GM21619 (cell line): ENCODE results near the gene NCKAP5.
"Not testable (repeated sequence)": the region's sequence is repeated elsewhere in the genome, so short reads cannot be mapped to it uniquely, and the experiment has no call there.

ENCODE experiments used
- ATAC-seq: cut with Tn5 transposase; IDR thresholded peaks from one replicate; pipeline ENCODE4 v1.9.1; 2021; ENCODE audit not compliant: unreplicated experiment

The NCKAP5 gene

DNA sequence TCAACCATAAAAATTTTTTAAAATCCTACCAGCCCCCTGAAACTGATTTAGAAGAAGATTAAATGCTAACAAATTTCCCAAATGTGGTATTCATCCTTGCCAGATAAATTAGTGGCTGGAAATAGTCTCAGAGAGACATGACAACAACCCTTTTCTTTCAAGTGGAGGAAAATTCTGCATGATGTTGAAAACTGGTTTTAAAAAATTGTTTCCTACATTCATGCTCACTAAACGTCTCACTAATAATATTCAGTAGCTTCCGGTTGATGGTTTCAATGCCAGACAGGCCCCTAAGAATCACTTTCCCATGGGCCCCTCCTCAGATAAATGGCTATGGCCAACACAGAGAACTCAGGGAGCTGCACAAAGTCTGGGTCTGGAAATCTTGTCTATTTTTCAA is 43.2 kb downstream of the NCKAP5 start:
- no peak for ATAC-seq

DNA sequence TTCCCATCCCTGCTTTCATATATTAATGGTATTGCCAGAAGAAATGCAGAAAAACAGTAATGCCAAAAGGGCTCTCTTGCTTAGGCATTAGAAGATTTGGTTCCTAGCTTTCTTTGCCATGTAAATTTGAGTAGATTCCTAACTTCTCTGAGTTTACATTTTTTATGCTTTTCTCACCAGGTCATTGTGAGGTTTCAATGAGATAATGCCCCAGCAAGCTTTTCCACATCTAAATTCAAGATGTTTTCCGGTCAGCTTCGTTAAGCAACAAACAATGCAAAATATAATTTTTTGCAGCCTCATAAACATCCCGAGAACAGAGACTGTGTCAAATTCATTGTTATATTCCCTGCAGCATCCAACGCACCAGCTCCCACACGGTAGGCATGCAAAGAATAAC is 44.9 kb downstream of the NCKAP5 start:
- ATAC-seq = no peak

DNA sequence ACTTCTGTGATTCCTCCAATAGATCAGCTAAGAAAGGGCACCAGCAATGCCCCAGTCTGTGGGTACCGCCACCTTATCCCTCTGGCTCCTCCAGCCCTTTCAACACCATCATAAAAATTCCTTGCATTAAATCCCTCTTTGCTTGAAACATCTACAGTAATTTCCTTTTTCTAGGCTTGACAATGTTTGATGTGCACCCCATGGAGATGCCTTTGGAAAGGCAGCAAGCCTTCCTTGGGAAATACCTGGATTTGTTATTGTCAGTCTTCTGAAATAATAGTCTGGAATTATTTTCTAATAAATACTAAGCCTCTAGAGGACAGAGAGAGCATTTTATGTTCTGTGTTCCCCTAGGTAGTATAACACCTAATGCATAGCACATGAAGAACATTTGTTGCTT is 46.1 kb downstream of the NCKAP5 start:
- no peak for ATAC-seq

DNA sequence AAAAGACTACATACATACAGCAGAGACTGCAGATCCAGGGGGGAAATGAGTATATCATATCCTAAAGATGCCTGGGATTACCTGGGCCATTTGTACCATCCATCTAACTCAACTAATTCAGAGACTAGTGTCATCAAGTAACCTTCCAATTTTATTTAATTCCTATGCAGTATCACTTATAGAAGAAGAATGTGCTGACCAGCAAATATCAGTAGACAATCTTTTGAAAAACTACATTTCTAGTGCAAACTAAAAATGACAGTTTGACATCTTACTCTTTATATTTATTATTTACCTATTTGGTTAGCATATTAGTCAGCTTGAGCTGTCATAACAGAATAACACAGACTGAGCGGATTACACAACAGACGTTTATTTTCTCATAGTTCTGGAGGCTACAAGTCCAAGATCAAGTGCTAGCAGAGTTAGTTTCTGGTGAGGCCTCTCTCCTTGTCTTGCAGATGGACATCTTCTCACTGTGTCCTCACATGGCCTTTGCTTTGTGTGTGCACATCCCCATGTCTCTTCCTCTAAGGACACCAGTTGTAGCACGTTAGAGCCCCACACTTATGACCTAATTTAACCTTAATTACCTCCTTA is 47.0 kb downstream of the NCKAP5 start:
- ATAC-seq = no peak

DNA sequence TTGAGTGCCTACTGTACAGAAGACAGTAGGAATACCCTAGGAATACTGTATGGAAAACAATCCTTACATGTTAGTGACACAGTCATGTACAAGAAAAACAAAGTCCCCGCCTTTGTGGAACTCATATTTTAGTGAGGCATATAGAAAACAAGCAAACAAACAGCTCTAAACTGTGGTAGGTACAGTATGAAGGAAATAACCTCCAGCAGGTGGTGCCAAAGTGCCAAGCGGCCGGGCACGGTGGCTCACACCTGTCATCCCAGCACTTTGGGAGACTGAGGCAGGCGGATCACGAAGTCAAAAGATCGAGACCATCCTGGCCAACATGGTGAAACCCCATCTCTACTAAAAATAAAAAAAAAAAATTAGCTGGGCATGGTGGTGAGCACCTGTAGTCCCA is 48.6 kb downstream of the NCKAP5 start:
- ATAC-seq = not testable (repeated sequence)

DNA sequence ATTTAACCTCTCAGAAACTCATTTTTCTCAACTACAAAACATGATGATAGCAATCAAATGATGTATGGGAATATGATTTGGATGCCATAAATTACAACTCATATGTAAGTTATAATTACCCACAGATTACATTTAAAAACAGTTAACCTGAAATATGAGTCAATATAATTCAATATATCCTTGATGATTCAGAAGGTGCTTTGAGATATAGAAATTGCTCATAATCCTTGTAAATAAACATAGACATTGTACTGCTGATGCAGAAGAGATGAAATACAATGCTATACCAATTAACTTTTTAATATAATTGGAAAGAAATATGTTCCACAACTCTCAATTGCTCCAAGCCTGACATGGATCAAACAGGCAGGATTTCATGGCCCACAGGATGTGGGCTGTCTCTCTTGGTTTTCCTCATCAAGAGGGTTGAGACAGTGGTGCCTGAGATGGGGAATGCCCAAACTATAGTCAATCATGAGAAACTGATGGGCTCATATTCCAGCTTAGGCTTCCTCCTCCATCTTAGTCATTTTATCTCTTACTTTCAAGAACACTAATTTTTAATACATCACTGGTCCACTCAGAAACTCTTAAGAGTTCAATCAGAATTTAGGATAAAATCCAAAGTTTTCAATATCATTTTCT is 49.4 kb downstream of the NCKAP5 start:
- no peak for ATAC-seq

DNA sequence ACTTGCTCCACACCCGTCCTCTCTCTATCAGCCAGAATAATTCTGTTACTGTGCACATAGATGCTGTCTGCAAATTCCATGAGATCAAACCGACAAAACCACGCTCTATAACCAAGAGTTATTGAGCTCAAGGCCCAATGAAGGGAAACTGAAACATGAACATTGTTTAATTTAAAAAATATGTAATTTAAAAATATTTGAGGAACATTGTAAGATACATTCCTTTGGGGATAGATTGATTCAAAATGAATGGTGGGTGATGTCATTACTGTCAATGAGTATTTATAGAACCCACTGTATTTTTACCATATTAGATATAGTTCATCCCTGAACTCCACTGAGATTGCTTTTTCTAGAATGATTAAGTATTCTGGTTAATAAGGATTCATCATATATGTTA is 50.4 kb downstream of the NCKAP5 start:
- ATAC-seq = no peak

DNA sequence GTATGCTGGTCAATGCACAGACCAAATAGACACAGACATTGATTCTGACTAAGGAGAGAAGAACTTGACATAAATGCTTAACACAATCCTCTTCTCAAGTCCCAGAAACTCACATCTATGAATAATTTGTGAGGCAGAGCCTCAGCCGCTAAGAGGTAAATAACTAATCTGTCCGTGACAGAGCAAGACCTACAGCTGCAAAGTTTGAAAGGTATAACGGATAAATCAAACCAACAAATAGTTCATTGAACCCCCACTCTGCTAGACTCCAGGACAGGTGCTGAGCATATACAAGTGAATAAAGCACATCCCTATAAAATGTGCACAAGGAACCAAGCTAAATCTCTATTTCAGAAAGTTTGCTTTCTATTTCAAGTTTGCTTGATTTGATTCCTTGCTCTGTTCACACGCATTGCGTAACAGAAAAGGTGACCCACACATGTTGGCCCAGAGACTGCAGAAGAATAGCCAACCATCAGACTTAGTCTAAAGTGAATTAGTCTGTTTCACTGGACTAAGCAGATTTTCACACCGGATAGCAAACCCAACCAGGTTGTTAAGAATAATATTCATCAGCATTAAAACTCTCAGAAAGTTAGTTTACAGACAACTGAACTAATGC is 51.7 kb downstream of the NCKAP5 start:
- no peak for ATAC-seq

DNA sequence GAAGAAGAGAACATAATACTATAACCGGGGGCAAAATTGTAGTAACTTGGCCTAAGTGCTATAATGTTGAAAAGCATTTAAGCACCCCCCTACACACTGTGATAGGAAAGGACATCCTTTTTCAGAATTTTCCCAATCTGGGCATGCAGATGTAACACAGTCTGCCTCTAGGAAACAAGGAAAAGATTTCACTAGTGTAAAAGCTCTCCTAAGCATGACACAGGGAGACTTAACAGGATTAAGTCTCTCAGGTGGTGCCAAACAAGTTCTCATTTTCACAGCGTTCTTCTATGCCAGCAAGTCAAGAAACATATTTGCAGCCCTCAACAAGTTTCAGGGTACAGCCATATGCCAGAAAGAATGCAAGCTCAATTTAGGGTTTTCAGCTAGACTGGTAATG is 53.0 kb downstream of the NCKAP5 start:
- no peak for ATAC-seq

DNA sequence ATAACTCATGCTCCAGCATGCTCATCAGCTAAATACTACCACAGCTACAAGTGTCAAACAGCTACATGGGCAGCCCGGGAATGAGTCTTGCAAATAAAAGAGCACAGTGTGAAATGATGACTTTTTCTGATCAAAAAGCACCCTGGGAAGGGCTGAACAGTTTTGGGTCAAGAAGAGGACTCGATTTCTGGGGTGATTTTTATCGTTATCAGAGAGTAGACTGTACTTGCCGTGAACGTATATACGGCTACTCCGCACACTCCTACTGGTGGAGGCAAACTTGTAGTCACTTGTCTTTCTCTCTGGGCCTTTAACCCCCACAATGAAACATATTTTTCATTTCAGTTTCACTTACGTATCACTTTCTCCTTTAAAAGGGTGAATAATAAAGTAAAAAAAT is 54.4 kb downstream of the NCKAP5 start:
- no peak for ATAC-seq

DNA sequence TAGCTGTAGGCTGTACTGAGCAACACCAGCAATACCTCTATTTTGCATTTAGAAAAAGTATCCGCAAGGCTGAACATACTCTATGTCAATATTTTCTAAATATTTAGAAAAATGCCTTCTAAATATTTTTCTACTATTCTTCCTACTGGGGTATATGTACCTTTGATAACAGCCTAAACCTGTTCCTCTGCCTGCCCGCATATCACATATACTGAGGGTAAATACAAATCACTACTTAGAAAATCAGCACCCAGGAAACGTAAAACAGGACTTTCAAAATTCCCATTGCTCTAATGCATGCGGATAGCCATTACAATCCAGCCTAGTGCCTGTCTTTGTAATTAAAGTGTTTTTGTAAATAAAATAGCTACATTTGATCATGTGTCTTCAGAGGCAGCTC is 56.1 kb downstream of the NCKAP5 start:
- no peak for ATAC-seq

DNA sequence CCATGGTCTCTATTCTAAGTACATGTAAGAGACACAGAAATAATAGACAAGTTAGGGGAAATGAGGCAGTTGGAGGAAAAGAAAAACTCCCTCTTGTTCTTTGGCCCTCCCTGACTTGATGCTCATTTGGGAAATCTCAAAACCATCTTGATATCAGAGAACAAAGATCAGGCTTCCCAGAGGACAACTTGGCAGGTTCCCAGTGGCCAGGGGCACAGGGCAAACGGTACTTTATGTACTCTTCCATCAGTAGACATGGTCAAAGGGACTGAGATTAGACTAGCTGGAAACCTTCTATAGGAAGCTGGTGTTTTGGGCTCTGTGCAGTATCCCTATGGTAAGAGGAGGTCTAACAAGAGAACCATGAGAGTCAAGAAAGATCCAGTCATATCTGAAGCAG is 56.6 kb downstream of the NCKAP5 start:
- no peak for ATAC-seq

DNA sequence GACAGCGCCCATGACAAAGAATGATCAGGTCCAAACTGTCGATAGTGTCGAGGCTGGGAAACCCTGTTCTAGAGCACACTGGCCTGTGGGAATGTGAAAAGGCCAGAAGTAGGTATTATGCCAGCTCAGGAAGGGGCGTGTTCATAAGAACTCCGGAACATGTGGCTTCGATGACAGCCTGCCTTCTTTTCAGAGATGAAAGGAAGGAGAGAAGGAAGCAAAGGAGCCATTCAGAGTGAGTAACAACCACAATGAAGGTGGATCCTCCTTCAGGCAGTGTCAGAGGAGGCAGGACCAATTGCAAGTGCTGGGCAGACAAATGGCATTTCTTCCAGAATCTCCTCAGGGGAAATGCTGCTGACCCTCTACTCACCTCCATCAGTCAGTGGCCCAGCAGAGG is 58.5 kb downstream of the NCKAP5 start:
- no peak for ATAC-seq

DNA sequence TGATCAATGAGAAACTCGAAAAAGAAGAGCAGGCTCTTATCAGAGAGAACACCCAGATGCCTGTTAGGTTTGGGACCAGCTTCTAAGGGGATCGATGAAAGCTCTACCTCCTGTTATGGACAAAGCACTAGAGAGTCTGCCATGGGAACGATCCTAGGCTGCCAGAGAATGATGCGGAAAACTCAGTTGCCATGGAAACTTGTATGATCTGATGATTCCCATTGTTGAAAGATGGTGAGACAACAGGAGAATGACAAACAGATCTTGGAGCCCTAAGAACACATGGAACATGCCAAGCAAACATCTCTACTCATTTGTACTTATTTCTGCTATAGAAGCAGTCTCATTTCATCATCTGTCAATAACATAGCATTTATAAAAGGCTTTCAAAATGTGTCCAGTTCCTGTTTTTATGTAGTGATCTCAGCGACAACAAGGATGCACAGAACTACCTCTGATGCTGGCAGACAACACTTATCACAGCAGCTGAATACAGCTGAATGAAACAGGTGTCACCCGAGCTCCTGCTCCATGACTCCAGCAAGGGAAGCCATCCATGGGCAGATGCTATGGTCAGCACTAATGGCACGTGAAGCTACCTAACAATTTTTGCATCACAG is 59.6 kb downstream of the NCKAP5 start:
- no peak for ATAC-seq

DNA sequence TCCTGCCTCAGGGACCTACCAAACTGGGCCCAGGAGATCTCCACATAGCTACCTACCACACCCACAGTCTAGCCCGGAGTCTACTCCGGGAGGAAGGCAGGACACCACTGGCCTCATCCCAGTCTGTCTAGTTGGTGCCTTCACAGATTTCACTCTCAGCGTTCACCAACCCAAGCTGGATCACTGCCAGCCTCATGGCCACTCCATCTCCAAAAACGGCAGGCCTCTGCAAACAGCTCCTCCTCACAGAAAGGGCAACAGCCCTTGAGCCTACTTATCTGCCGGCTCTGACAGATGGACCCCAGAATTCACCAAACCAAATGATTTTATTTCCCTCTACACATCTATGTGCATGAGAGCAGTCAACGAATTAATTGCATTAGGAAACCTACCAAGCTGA is 61.3 kb downstream of the NCKAP5 start:
- no peak for ATAC-seq

DNA sequence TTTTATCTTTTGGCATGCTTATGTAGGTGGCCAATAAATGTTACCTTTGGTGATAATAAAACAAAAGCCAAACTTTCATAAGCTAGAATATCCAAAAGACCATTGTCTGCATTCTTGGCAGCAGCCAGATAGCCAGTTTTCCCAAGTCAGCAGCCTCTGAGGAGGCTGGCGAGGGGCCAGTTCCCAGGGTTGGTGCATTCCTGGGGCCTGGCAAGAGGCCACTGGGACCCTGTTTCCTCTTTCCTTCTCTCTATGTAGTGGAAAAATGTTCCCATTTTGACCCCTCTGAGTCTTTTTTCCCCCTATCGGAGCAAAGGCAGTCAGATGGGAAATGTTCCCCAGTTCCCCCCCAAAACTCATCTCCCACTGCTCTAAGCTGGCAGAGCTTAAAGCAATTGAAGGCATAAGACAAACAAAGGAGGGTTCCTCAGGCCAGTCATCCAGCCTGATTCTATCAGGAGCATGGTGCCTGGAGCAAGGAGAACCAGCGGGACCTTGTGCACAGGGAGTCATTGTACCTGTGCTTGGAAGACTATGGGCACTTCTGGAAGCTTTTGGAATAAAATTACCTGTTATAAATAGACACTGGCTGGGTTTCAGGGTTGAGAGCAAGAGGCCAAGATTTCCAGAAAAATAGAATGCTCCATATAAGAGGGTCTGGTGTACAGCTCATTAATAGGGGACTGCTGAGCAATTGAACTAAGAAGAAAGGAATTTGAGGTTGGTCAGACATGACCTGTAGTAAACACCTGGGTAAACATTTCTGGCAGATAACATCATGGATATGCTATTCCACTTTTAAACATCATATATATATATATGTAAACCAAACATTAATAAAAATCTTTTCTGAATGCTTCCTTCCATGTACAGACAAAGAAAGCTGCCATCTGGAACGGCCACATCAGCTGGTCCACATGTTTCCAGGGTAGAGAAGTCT is 63.4 kb downstream of the NCKAP5 start:
- ATAC-seq = no peak

DNA sequence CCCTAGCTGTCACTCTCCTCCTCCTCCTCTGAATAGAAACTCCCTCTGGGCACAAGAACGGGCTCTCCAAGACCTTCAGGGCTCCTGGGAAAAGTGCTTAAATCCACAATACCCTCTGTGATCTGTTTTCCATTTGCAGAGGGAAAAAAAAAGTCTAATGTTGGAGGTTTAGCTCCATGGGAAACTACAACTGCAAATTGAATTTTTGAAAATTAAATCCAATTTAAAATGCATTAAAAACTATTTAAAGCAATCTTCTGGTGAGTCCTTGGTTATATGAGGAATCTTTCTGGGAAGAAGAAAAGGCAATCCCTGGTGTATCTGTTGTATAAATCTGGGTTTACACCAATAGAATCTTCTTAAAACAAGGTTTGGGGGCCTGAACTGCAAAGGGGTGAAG is 64.3 kb downstream of the NCKAP5 start:
- no peak for ATAC-seq

DNA sequence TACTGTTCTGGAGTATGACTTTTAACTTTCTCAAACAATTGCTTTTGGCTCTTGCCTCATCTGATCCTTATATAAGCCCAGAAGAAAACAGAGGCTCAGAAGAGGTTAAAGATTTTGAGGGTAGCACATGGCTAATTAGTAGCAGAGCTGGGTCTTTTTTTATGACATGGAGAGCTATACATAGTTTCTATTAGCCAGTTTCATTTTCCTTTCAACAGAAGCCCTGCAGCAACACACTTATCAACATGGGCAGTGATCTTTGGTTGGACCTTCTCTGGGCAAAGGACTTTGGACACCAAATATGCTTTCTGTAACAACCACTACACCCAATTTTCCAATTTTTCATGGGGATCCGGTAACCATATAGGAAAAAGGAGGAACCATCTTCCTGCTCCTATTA is 64.9 kb downstream of the NCKAP5 start:
- ATAC-seq = peak; percentile 70

DNA sequence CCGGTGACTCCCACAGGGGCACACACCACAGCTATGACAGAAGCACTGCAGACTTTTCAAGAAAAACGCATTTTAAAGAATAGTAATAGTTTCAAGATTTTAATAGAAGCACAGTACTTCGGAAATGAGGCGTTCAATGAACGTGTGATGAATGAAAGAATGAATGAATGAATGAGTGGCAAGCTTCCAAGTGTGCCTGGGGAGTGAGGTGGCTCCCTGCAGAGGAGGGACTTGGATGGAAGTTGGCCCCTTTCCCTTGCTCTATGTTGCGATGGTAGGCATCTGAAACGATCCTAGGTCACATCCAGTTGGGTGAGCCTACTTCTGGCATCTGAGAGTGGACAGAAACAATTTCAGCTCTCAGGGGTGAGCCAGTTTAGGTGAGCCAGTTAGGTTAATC is 65.6 kb downstream of the NCKAP5 start:
- no peak for ATAC-seq

DNA sequence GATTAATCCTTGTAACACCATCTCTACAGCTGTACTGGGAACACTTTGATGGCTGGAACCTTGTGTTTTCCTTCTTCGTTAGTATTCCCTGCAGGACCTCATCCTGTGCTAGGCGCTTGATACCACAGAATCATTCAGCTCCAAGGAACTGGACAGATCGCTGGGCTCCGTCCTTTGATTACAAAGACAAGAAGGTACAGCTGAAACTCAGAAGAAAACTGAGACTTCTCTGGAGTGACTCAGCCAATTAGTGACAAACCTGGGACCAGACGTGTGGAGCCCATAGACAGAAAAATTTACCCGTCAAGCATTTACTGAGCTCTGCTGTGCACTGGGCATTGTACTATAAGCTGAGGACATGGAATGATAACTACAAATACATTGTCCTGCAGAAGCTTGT is 67.3 kb downstream of the NCKAP5 start:
- no peak for ATAC-seq
